Endothelial cell of umbilical vein (primary cell): ENCODE measurements around the gene VGLL4. TPM values are rescaled to one million over a fixed set of nuclear protein-coding genes. Genes with fewer than 3 reads are reported as not detected.

Experiments
- BruUV-seq: library from RNA; stranded (reverse); fragments of 400-500 nt; replicated peaks from 2 replicates; lab custom pipeline; 2021; lab: Mats Ljungman, UMichigan
- CTCF ChIA-PET: fragments of 300-600, 350-600 bp; sonication (Branson Sonifier 250); formaldehyde crosslinking; loops from one replicate; lab custom pipeline; 2021; ENCODE audit warnings: antibody characterized with exemption, inconsistent platforms; lab: Charles Lee
- POLR2A ChIA-PET: fragments of 300-600, 350-600 bp; sonication (Branson Sonifier 250); formaldehyde crosslinking; loops from one replicate; lab custom pipeline; 2021; ENCODE audit warnings: antibody characterized with exemption, inconsistent platforms; lab: Charles Lee
- DNase-seq: peaks from one replicate; pipeline ENCODE4 v3.0.0-alpha.2; 2011; ENCODE audit warnings: low read depth, low spot score
- FAIRE-seq: peaks from 2 replicates; lab custom pipeline; 2011; peaks lifted over from hg19 to GRCh38; lab: Jason Lieb, UNC
- H2AFZ ChIP-seq: 2 replicates; pipeline ENCODE4 v1.6.0; 2012; ENCODE audit warnings: low read depth, low read length, control low read depth, inconsistent platforms
- H3K27ac ChIP-seq: 2 replicates; pipeline ENCODE4 v1.5.1; 2011; ENCODE audit warnings: low read depth, mild to moderate bottlenecking, control low read depth, low read length, moderate library complexity; ENCODE audit not compliant: insufficient read depth
- H3K27me3 ChIP-seq, 2 experiments: 2 replicates each; pipeline versions ENCODE4 v1.6.0 to v1.6.1; 2011; ENCODE audit warnings: low read length in 2 of 2, mixed read lengths in 1 of 2; ENCODE audit not compliant: control insufficient read depth in 2 of 2, insufficient read depth in 2 of 2
- H3K36me3 ChIP-seq, 2 experiments: 2 replicates in 1 of 2; 3 replicates in 1 of 2; pipeline ENCODE4 v1.5.1; 2011; ENCODE audit warnings: low read length in 2 of 2, mild to moderate bottlenecking in 1 of 2, moderate library complexity in 1 of 2; ENCODE audit not compliant: control insufficient read depth in 2 of 2, insufficient read depth in 2 of 2; ENCODE audit errors: extremely low read depth in 1 of 2
- H3K4me1 ChIP-seq: 3 replicates; pipeline ENCODE4 v1.5.1; 2011; ENCODE audit warnings: mild to moderate bottlenecking, low read length; ENCODE audit not compliant: control insufficient read depth, insufficient read depth; ENCODE audit errors: extremely low read depth
- H3K4me2 ChIP-seq: 2 replicates; pipeline ENCODE4 v1.6.1; 2011; ENCODE audit warnings: low read length, control low read depth, mixed read lengths; ENCODE audit not compliant: insufficient read depth
- H3K4me3 ChIP-seq, 3 experiments: fragments of 200-600 bp in 1 of 3; sonication (generic), shearing (Covaris generic) in 1 of 3; replicated peaks in 1 of 3; 2 replicates each; pipeline ENCODE4 v1.5.1; 2011 to 2016; ENCODE audit warnings: control low read depth in 3 of 3, low read length in 3 of 3, mild to moderate bottlenecking in 2 of 3, inconsistent platforms in 1 of 3, low read depth in 1 of 3, moderate library complexity in 1 of 3; ENCODE audit not compliant: insufficient read depth in 1 of 3
- H3K79me2 ChIP-seq: 2 replicates; pipeline ENCODE4 v1.6.0; 2012; ENCODE audit warnings: low read length, inconsistent platforms; ENCODE audit not compliant: control insufficient read depth, insufficient read depth
- H3K9ac ChIP-seq: replicated peaks from 2 replicates; pipeline ENCODE3; 2011; ENCODE audit warnings: low read length, control low read depth; ENCODE audit not compliant: insufficient read depth; ENCODE audit errors: extremely low read depth
- H3K9me1 ChIP-seq: replicated peaks from 3 replicates; pipeline ENCODE4 v1.6.0; 2011; ENCODE audit warnings: mild to moderate bottlenecking, low read length; ENCODE audit not compliant: control insufficient read depth, insufficient read depth; ENCODE audit errors: extremely low read depth
- H3K9me3 ChIP-seq: replicated peaks from 2 replicates; pipeline ENCODE4 v1.5.1; 2012; ENCODE audit warnings: low read length, inconsistent platforms; ENCODE audit not compliant: control insufficient read depth, insufficient read depth
- H4K20me1 ChIP-seq: replicated peaks from 2 replicates; pipeline ENCODE3; 2011; ENCODE audit warnings: mild to moderate bottlenecking, low read length; ENCODE audit not compliant: control insufficient read depth, insufficient read depth; ENCODE audit errors: extremely low read depth
- EZH2 ChIP-seq: IDR thresholded peaks from 2 replicates; pipeline ENCODE4 v1.6.1; 2012; ENCODE audit warnings: borderline replicate concordance, low read depth, mild to moderate bottlenecking, moderate library complexity, low read length, inconsistent platforms; ENCODE audit not compliant: severe bottlenecking
- FOS ChIP-seq: IDR thresholded peaks from 2 replicates; pipeline ENCODE4 v1.6.1; 2011; ENCODE audit warnings: mild to moderate bottlenecking, low read length, moderate library complexity, borderline replicate concordance; ENCODE audit not compliant: insufficient read depth
- GATA2 ChIP-seq: IDR thresholded peaks from 2 replicates; pipeline ENCODE4 v1.7.0; 2011; ENCODE audit warnings: low read depth, mild to moderate bottlenecking, moderate library complexity, mixed read lengths, low read length; ENCODE audit not compliant: insufficient read length, insufficient read depth
- MYC ChIP-seq: IDR thresholded peaks from one replicate; pipeline ENCODE4 v1.6.1; 2011; ENCODE audit warnings: mild to moderate bottlenecking, low read depth, low read length
- POLR2A ChIP-seq: IDR thresholded peaks from 2 replicates; pipeline ENCODE4 v1.6.1; 2012; ENCODE audit warnings: low read depth, mild to moderate bottlenecking, control low read depth, low read length
- POLR2AphosphoS5 ChIP-seq: IDR thresholded peaks from 2 replicates; pipeline ENCODE4 v1.6.1; 2012; ENCODE audit warnings: low read depth, mild to moderate bottlenecking, control low read depth, low read length, moderate library complexity; ENCODE audit not compliant: insufficient read depth
- dilution Hi-C: fragments of 300-500 bp; cut with MboI; formaldehyde crosslinking; loops from one replicate; pipeline ENCODE4 v1.15.0; 2019; ENCODE audit warnings: low sequenced_read_pairs; ENCODE audit not compliant: extremely low pct_ligation_motif_present
- intact Hi-C: fragments of 100-400 bp; cut with micrococcal nuclease; formaldehyde crosslinking; loops from one replicate; pipeline ENCODE4 v1.10.0; 2022
- polyA plus RNA-seq, 4 experiments: library from polyadenylated mRNA; depleted of rRNA in 3 of 4; stranded (reverse) in 3 of 4; unstranded in 1 of 4; fragments of >200 nt; gene quantifications; 2 replicates each; pipeline versions ENCODE4 v1.2.1 to v1.2.3, GENCODE V29; 2011 to 2012; ENCODE audit warnings: missing spikeins in 1 of 4
- total RNA-seq: library from RNA; stranded (reverse); gene quantifications from 2 replicates; pipeline ENCODE4 v1.2.3, GENCODE V29; 2021
- TF ChIP-seq, protein P1 (sequence below), 2 donors: IDR thresholded peaks; 1 replicate in 1 of 2; 2 replicates in 1 of 2; pipeline ENCODE4 v1.5.1; 2011; ENCODE audit warnings: low read length in 2 of 2, mild to moderate bottlenecking in 2 of 2, moderate library complexity in 2 of 2, control low read depth in 1 of 2, inconsistent platforms in 1 of 2, low read depth in 1 of 2; ENCODE audit not compliant: insufficient read depth in 1 of 2; ENCODE audit errors: extremely low read depth in 1 of 2

Gene VGLL4
- total and polyA plus RNA-seq, 2 donors (not counting 3 experiments of a cell fraction or from before 2014, with no cell fraction given), result 67.0 to 78.9 TPM

DNA sequence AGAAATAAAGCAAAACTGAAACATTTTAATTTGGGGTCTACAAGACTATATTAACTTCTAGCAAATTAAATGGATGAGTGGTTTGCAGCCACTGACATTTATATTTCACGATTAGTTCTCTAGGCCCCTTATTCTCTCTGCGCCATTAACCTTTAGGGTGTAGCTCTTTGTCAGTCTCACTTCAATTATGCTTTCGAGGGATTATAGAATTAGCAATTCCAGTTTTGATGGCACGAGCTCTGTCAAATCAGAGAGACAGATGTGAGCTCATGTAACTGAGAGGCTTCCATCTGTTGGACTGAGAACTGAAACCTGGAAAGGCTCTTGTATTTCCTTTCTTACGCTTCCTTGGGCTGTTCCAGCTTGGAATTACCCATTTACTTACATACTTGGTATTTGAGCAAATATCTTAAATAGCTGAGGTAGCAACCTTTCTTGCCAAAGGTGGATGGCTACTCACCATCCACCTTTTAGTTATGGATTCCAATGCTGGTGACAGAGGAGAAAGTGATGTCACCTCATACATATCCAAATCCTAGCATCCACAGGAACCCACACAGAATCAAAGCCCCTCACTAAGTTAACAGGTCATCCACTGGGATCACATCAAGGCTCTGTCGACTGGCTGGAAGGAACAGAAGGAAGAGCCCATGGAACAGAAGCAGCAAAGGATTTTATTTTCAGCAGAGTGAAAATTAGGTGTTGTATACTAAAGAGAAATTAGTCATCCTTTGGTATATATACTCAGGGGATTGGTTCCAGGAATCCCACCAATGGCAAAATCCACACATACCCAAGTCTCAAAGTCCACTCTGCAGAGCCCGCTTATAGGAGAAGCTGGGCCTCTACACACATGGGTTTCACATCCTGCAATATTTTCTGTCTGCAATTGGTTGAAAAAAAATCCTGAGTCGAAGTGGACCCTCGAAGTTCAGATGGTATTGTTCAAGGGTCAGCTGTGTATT lies 20.8 kb downstream of the VGLL4 start:
- peaks cover 40% of the 10 kb centered on the region for H3K4me1 ChIP-seq
- H3K4me3 ChIP-seq, result no peak overlapping the region
- dilution Hi-C loops (no loop called here), intact Hi-C loops (no loop called here)
- ChIA-PET POLR2A (interaction anchor here (0.6 to 0.9 kb wide), 3 partner anchors 16 to 23 kb away, joined by 3 to 4 read pairs (median 3); no protein-coding TSS in a partner anchor), CTCF (interaction anchor here (0.7 kb wide), 1 partner anchor 11 kb away, joined by 3 read pairs; no protein-coding TSS in a partner anchor)
- H3K79me2 ChIP-seq, result peaks cover 100% of the 10 kb centered on the region
- H3K9me1 ChIP-seq, result no peaks in the 10 kb centered on the region
- no peaks in the 10 kb centered on the region for H3K36me3 ChIP-seq
- H3K27ac ChIP-seq, result no peak overlapping the region
- no peak overlapping the region for H3K9ac ChIP-seq
- BruUV-seq, result no TSS peak
- DNase-seq (no peak), FAIRE-seq (no peak)
- H2AFZ ChIP-seq, result no peak overlapping the region
- TF ChIP-seq GATA2 (no peak), FOS (no peak), POLR2AphosphoS5 (no peak), EZH2 (no peak), POLR2A (no peak), MYC (no peak)
- TF ChIP-seq, protein P1, sequence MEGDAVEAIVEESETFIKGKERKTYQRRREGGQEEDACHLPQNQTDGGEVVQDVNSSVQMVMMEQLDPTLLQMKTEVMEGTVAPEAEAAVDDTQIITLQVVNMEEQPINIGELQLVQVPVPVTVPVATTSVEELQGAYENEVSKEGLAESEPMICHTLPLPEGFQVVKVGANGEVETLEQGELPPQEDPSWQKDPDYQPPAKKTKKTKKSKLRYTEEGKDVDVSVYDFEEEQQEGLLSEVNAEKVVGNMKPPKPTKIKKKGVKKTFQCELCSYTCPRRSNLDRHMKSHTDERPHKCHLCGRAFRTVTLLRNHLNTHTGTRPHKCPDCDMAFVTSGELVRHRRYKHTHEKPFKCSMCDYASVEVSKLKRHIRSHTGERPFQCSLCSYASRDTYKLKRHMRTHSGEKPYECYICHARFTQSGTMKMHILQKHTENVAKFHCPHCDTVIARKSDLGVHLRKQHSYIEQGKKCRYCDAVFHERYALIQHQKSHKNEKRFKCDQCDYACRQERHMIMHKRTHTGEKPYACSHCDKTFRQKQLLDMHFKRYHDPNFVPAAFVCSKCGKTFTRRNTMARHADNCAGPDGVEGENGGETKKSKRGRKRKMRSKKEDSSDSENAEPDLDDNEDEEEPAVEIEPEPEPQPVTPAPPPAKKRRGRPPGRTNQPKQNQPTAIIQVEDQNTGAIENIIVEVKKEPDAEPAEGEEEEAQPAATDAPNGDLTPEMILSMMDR (IDR thresholded peaks at IDR 0.05; ENCODE audit: extremely low read depth in 1 of 2, insufficient read depth in 1 of 2, low read depth in 1 of 2, low read length in 2 of 2), result no peak
- H3K27me3 ChIP-seq, result no peaks in the 10 kb centered on the region
- no peaks in the 10 kb centered on the region for H3K9me3 ChIP-seq
- no peak overlapping the region for H3K4me2 ChIP-seq
- peaks cover 24% of the 10 kb centered on the region for H4K20me1 ChIP-seq
